Hepatocyte (in vitro differentiated cells): ENCODE measurements around the gene GNAL.

Experiments used
- CTCF ChIP-seq: fragments of 200-600 bp; sonication (generic); IDR thresholded peaks from 2 replicates; pipeline ENCODE4 v1.5.1; 2016; ENCODE audit warnings: antibody characterized with exemption, mild to moderate bottlenecking; ENCODE audit not compliant: poor library complexity
- EZH2 ChIP-seq: fragments of 200-600 bp; sonication (generic); IDR thresholded peaks from 2 replicates; pipeline ENCODE4 v1.6.1; 2016; ENCODE audit warnings: antibody characterized with exemption, mild to moderate bottlenecking, borderline replicate concordance
- EZH2phosphoT487 ChIP-seq: fragments of 200-600 bp; sonication (generic); IDR thresholded peaks from one replicate; pipeline ENCODE4 v1.6.1; 2018; ENCODE audit warnings: antibody characterized with exemption, mild to moderate bottlenecking, low read depth, moderate library complexity; ENCODE audit not compliant: unreplicated experiment, severe bottlenecking

DNA sequence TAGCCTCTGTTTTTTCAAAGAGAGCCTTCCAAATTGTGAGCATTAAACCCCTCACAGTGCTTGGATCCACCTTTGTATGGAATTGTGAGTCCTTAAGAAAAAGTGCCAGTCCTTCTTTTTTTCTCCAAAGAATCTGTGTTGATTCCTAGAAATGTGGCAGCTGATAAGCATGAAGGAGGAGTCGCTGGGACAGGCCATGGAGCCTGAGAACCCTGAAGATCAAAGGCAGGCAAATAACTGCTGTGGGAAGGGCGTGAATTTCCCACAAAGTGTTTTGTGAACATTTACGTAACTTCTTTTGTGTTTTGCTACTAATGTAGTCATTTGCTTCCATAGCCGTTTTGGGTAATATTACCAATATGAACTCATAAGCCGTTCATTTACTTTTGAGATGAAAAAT, 134.5 kb downstream of the GNAL start:
- TF ChIP-seq CTCF: no peak
- TF ChIP-seq EZH2: no peak
- TF ChIP-seq EZH2phosphoT487: no peak
